Adrenal gland (tissue), 5 donors: ENCODE measurements around the gene EDNRA.

ENCODE experiments used
- POLR2A ChIP-seq, 2 donors: fragments of 450-650 bp; IDR thresholded peaks; one replicate each; pipeline ENCODE4 v1.6.1; 2017; ENCODE audit warnings: antibody characterized with exemption in 2 of 2, mild to moderate bottlenecking in 2 of 2, moderate library complexity in 1 of 2
- TF ChIP-seq, protein P1 (sequence below), 6 experiments: fragments of 450-650 bp in 4 of 6; fragments of 200-600 bp in 2 of 6; sonication (generic) in 1 of 6; IDR thresholded peaks; 1 replicate in 5 of 6; 2 replicates in 1 of 6; pipeline versions ENCODE4 v1.5.1 to v1.8.0; 2016 to 2021; ENCODE audit warnings: antibody characterized with exemption in 6 of 6, mild to moderate bottlenecking in 2 of 6, moderate library complexity in 1 of 6
- donor health status: DM: no; HTN: no; CAD: no.

- TF ChIP-seq, protein P1, sequence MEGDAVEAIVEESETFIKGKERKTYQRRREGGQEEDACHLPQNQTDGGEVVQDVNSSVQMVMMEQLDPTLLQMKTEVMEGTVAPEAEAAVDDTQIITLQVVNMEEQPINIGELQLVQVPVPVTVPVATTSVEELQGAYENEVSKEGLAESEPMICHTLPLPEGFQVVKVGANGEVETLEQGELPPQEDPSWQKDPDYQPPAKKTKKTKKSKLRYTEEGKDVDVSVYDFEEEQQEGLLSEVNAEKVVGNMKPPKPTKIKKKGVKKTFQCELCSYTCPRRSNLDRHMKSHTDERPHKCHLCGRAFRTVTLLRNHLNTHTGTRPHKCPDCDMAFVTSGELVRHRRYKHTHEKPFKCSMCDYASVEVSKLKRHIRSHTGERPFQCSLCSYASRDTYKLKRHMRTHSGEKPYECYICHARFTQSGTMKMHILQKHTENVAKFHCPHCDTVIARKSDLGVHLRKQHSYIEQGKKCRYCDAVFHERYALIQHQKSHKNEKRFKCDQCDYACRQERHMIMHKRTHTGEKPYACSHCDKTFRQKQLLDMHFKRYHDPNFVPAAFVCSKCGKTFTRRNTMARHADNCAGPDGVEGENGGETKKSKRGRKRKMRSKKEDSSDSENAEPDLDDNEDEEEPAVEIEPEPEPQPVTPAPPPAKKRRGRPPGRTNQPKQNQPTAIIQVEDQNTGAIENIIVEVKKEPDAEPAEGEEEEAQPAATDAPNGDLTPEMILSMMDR (IDR thresholded peaks at IDR 0.05): no peak
- no peak for TF ChIP-seq POLR2A (IDR thresholded peaks at IDR 0.05)
These were observed 19.7 kb upstream of the EDNRA start for GRCh38 chr4:147461161-147461560.
